ENCODE measurements around the gene ICAM4. TPM values are rescaled to one million over a fixed set of nuclear protein-coding genes. Genes with fewer than 3 reads are reported as not detected.

Gene ICAM4
- polyA plus RNA-seq, 3 donors, result 5.5 to 17.3 (median 11.2) TPM

DNA sequence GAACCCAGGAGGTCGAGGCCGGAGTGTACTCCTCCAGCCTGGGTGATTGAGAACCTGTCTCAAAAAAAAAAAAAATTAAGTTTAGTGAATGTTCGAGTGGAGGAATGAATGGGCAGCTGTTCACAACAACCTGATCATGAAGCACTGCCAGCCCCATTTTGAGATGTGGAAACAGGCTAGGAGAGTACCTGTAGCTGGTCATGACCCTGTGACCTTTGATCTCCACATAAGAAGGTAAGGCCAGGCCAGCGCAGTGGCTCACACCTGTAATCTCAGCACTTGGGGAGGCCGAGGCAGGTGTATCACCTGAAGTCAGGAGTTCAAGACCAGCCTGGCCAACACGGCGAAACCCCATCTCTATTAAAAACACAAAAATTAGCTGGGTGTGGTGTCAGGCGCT, 39.0 kb downstream of the ICAM4 start:
- WGBS (ENCODE audit: insufficient coverage), result 100% methylated on average over 3 of the region's 8 CpGs
- H3K27me3 Mint-ChIP-seq (ENCODE audit: low read depth in 3 of 3), result peaks cover 0 to 2% (median 1%) of the 10 kb centered on the region in 3 donors

DNA sequence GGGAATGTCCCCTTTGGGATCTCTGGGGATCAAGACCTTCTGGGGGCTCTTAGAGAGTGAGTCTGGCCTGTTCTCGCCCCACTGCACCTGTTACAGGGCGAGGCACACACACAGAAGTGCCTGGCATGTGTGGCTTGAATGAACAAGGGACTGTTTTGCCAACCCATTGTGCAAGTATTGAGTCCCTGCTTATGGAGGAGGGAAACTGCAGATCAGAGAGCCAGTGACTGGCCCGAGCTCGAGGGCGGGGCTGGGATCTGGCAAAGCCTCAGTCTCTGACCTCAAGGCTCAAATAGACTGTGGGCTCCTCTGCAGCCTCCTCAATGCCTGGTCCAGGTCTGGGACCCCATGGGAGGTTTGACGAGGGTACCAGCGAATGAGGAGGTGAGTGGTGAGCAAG, 41.0 kb downstream of the ICAM4 start:
- Histone ChIP-seq H3K36me3 (replicated peaks in 1 of 2; ENCODE audit: control insufficient read depth in 1 of 2, insufficient read depth in 2 of 2, low read length in 2 of 2) (peaks cover 78 to 79% of the 10 kb centered on the region in 2 donors), H4K20me1 (ENCODE audit: insufficient read depth, low read length) (peaks cover 61% of the 10 kb centered on the region), H3K9ac (ENCODE audit: insufficient read depth, low read length, poor library complexity, severe bottlenecking) (no peak overlapping the region), H3K4me3 (replicated peaks in 1 of 3; ENCODE audit: low read depth in 2 of 3, low read length in 3 of 3) (no peak overlapping the region), H2AFZ (ENCODE audit: insufficient read depth, low read depth, low read length, poor library complexity, severe bottlenecking) (no peak overlapping the region), H3K79me2 (ENCODE audit: insufficient read depth, low read length) (peaks cover 59% of the 10 kb centered on the region), H3K27ac (ENCODE audit: low read depth in 1 of 2, low read length in 2 of 2) (peak overlapping the region in 1 of 2 donors; percentile 5), H3K27me3 (ENCODE audit: control insufficient read depth in 2 of 2, insufficient read depth in 2 of 2, low read length in 2 of 2) (no peaks in the 10 kb centered on the region), H3K9me3 (replicated peaks in 1 of 2; ENCODE audit: control insufficient read depth in 1 of 2, insufficient read depth in 1 of 2, low read length in 2 of 2) (no peaks in the 10 kb centered on the region), H3K4me2 (replicated peaks; ENCODE audit: extremely low read depth, low read length, poor library complexity, severe bottlenecking) (no peak overlapping the region), H3K4me1 (ENCODE audit: control insufficient read depth in 1 of 2, insufficient read depth in 2 of 2, low read length in 2 of 2) (peaks cover 10 to 12% of the 10 kb centered on the region in 2 donors)
- Mint-ChIP-seq H3K4me1 (peaks cover 11% of the 10 kb centered on the region), H3K27me3 (ENCODE audit: low read depth in 3 of 3) (peaks cover 0 to 1% (median 0%) of the 10 kb centered on the region in 3 donors), H3K27ac (peak overlapping the region in 2 of 7 donors; percentile 28 to 30), H3K4me3 (no peak overlapping the region), H3K9me3 (no peaks in the 10 kb centered on the region), H3K36me3 (peaks cover 53 to 78% of the 10 kb centered on the region in 2 donors)
- 100% methylated on average over 7 of the region's 7 CpGs for WGBS (ENCODE audit: insufficient coverage)
- TF ChIP-seq, protein P1, sequence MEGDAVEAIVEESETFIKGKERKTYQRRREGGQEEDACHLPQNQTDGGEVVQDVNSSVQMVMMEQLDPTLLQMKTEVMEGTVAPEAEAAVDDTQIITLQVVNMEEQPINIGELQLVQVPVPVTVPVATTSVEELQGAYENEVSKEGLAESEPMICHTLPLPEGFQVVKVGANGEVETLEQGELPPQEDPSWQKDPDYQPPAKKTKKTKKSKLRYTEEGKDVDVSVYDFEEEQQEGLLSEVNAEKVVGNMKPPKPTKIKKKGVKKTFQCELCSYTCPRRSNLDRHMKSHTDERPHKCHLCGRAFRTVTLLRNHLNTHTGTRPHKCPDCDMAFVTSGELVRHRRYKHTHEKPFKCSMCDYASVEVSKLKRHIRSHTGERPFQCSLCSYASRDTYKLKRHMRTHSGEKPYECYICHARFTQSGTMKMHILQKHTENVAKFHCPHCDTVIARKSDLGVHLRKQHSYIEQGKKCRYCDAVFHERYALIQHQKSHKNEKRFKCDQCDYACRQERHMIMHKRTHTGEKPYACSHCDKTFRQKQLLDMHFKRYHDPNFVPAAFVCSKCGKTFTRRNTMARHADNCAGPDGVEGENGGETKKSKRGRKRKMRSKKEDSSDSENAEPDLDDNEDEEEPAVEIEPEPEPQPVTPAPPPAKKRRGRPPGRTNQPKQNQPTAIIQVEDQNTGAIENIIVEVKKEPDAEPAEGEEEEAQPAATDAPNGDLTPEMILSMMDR (IDR thresholded peaks at IDR 0.05), result no peak
- no peak for DNase-seq
- intact Hi-C loops (cut with micrococcal nuclease), result no loop called here

More for the DNA sequence above, 39.0 kb downstream of the ICAM4 start:
- no peak for DNase-seq
- TF ChIP-seq, protein P1 (IDR thresholded peaks at IDR 0.05), result no peak
- peaks cover 52% of the 10 kb centered on the region for H4K20me1 ChIP-seq (ENCODE audit: insufficient read depth, low read length)
- no peak overlapping the region for H3K4me2 ChIP-seq (replicated peaks; ENCODE audit: extremely low read depth, low read length, poor library complexity, severe bottlenecking)
- H3K36me3 Mint-ChIP-seq, result peaks cover 66 to 95% of the 10 kb centered on the region in 2 donors
- peaks cover 96 to 99% of the 10 kb centered on the region in 2 donors for H3K36me3 ChIP-seq (replicated peaks in 1 of 2; ENCODE audit: control insufficient read depth in 1 of 2, insufficient read depth in 2 of 2, low read length in 2 of 2)
- no peak overlapping the region for H3K27ac Mint-ChIP-seq
- no peak overlapping the region for H3K4me3 ChIP-seq (replicated peaks in 1 of 3; ENCODE audit: low read depth in 2 of 3, low read length in 3 of 3)
- no peaks in the 10 kb centered on the region for H3K4me1 ChIP-seq (ENCODE audit: control insufficient read depth in 1 of 2, insufficient read depth in 2 of 2, low read length in 2 of 2)
- H2AFZ ChIP-seq (ENCODE audit: insufficient read depth, low read depth, low read length, poor library complexity, severe bottlenecking), result no peak overlapping the region
- no peaks in the 10 kb centered on the region for H3K9me3 ChIP-seq (replicated peaks in 1 of 2; ENCODE audit: control insufficient read depth in 1 of 2, insufficient read depth in 1 of 2, low read length in 2 of 2)
- H3K9ac ChIP-seq (ENCODE audit: insufficient read depth, low read length, poor library complexity, severe bottlenecking), result no peak overlapping the region
- no peaks in the 10 kb centered on the region for H3K4me1 Mint-ChIP-seq
- H3K79me2 ChIP-seq (ENCODE audit: insufficient read depth, low read length), result peaks cover 40% of the 10 kb centered on the region
- no peak overlapping the region for H3K27ac ChIP-seq (ENCODE audit: low read depth in 1 of 2, low read length in 2 of 2)
- intact Hi-C loops (cut with micrococcal nuclease), result no loop called here
- H3K4me3 Mint-ChIP-seq, result no peak overlapping the region
- H3K27me3 ChIP-seq (ENCODE audit: control insufficient read depth in 2 of 2, insufficient read depth in 2 of 2, low read length in 2 of 2), result no peaks in the 10 kb centered on the region
- no peaks in the 10 kb centered on the region for H3K9me3 Mint-ChIP-seq

All from CD14-positive monocyte (primary cell).